Stimulated activated CD8-positive, alpha-beta memory T cell treated with anti-CD3 and anti-CD28 coated beads, Interleukin-12 subunit alpha, Interleukin-12 subunit beta, amount 100 ng/mL, for 24 hours (primary cell): ENCODE results near the gene AQP12A.
"Not testable (repeated sequence)": the region's sequence is repeated elsewhere in the genome, so short reads cannot be mapped to it uniquely, and the experiment has no call there.

Experiments used
- DNase-seq: peaks from one replicate; pipeline ENCODE4 v3.0.0-alpha.2; 2020; ENCODE audit errors: extremely low read depth

The AQP12A gene

DNA sequence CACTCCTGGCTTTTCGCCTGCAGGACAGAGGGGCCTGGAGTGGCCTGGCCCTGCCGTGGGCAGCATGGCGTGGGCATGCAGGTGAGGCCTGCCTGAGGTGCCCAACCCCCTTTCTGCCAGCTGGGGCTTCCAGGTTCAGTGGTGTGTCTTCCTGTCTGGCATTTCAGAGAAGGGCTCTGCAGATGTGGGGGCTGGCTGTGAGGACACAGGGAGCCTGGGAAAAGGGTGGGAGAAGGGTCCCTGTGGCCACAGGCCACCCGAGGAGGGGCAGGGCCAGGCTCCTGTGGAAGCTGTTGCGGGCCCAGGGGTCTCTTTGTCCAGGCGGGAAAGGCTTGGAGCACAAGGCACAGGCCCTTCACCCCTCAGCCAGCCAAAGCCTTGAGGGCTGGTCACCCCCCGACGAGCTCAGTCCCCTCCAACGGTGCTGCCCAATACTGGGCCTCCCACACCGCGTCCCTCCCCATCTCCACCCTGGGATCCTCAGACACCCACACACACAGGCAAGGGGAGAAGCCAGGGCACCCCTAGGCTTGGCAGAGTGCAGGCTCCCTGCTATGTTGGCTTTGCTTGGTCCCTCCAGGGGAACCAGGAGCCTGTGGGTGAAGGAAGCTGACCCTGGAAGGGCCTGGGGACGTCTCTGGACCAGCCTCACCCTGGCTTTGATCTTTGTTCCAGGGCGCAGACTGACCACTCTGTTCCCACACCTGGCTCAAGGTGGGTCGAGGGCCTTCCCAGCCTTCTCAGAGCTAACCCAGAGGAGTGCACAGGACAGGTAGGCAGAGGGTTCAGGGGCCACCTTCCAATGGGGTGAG lies 3.7 kb upstream of the AQP12A start:
- DNase-seq = no peak

DNA sequence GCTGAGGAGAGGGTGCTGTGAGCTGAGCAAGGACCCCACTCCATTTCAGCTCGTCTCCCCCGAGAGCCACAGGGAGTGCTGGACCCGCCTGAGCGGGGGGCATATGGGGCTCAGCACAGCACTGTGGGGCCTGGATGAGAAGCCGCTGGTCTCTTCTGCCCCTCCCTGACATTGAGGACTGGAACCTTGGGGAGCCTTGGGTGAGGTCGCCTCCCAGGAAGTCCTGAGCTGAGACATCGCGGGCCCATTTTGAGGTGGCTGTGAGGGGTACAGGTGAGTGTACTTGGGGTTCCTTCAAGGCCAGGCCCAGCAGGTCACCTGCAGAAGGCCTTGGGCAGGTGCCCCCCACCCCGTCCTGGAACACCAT lies 3.1 kb upstream of the AQP12A start:
- no peak for DNase-seq

DNA sequence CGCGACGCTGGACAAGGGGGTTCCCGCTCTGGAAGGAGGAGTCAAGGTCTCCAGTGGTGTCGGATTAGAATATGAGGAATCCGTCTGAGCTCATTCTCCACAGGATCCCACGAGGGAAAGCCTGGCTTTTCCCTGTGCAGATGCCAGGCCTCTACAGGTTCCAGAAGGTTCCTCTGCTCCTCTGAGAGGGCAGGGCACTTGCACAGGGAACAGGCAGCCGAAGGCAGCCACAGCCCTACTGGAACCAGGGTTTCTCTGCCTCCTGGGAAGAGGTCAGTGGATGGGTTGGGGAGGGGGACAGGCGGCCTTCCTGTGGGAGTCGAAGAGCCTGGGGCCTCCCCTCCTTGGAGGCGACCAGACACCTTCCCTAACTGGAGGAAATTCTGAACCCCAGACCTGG lies 1.7 kb upstream of the AQP12A start:
- DNase-seq = no peak

DNA sequence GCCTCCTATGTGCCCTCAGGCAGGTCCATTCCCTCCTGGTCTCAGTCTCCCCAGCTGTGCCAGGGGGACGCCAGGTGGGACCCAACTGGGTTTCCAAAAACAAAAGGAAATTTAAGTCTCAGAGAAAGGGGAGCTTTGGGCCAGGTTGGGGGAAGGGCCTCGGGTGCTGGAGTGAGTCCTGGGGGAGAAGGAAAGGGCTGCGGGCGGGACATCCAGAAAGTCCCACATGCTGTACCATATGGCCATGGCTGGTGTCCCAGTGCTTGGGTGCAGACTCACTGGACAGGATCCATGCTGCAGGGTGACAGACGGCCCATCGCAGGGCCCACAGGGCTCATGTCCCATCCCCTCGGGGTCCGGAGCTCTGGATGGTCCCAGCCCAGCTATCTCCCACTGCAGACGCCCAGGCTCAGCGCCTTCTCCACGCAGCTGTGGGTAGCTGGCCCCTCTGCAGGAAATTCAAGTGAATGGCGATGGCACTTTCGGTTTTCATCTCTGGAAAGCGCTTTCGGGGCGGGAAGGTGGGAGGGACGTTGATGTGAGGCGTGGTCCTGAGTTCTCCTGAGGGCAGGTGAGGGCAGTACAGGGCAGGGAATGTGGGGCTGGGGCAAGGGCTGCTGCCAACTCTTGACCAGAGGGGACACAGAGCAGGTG lies 1.1 kb upstream of the AQP12A start:
- not testable (repeated sequence) for DNase-seq

DNA sequence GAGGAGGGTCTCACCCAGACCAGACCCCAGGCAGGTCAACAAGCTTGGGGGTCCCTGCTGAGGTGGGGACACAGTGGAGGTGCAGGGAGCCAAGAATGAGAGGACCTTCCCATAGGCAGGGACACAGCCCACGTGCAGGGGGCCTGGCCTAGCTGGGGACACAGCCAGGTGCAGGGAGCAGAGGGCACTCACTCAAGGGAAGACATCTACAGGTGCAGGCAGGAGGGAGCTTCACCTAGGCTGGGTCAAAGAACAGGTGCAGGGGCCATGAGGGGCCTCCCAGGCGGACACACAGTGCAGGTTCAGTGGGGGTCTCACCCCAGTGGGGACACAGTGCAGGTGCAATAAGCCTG lies 615 bp upstream of the AQP12A start:
- DNase-seq = not testable (repeated sequence)

DNA sequence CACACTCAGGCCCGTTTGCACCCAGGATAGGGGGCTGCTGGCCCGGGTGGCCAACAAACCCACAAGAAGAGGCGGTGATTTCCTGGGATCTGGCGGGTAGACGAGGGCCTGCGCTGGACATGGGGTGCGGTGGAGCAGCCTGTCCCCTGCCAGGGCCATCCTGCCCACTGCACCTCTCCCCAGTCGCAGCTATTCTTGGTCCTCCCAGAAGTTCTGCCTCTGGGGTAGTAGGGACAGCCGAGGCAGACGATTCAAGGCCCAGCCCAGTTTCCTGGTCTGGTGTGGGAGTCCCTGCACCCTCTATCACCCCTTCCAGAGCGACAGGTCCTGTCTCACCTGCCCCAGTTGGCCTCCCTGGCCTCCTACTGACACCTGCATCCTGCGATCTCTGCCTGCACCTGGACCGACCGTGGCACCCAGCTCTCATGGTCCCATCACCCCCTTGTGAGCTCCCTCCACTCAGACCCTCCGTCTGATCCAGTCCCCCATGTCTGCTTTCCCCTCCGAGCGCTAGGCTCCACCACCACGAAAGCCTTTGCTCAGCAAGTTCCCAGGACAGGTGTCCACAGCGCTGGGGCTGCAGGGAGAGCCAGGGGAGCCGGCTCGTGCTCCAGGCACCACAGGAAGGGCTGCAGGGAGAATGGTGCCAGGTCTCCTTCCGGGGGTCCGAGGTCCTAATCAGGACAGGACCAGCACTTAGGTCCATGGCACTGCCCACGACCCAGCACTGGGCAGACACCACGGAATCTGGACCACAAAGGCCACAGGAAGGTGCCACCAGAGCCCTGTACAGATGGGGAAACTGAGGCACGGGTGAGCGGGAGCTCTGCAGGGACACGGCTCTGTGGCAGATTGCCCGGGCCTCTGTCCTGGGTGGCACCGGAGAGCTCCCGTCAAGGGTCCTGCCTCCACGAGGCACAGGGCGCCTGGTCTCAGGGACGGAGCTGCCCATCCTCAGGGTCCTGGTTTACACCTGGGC lies 1.2 kb downstream of the AQP12A start:
- DNase-seq = not testable (repeated sequence)

DNA sequence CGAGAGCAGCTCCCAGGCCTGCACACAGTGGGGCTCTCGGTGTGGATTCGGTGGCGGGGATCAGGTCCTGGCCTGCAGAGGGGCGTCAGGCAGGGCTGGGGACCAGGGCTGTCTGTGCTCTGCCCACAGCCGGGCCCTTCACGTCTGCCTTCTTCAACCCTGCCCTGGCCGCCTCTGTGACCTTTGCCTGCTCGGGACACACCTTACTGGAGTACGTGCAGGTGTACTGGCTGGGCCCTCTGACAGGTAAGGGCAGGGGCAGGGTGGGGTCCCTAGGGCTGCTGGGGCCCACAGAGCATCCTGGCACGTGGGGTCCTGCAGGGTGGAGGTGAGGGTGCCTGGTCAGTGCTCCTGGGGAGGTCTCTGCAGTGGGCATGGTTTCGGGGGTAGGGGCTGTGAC lies 2.6 kb downstream of the AQP12A start:
- not testable (repeated sequence) for DNase-seq

DNA sequence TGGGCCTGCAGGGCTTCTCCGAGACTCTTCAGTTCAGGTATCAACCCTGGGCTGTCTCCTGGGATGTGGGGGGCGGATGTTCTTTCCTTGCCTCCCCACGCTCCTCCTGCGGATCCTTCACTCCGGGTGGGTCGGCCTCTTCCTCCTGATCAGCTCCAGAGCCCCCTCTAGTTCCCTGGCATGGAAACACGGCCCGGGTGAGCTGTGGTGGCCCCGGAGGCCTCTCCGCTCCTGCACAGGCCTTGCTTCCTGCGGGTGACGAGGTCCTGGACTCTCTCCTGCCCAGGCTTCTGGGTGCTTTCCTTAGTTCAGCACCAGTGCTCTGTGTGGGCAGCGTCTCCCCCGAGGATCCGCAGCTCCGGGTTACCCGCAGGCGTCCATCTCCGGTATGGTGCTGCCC lies 3.9 kb downstream of the AQP12A start:
- DNase-seq = not testable (repeated sequence)

DNA sequence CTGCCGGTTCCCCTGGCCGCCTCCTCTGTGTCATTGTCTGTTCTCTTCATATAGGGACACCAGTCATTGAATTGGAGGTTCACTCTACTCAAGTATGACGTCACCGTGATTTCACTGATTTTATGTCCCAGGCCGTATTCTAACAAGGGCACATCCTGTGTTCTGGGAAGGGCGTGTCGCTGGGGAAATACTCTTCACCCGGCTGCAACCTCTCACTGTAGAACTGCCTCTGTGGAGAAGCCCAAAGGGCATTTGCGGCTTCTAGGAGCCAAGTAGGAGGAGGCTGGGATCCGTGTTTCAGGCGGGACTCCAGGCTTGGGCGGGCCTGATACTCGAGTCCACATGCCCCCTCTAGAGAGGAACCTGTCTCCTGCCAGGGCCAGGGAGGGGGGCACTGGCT lies 4.8 kb downstream of the AQP12A start:
- DNase-seq = not testable (repeated sequence)

DNA sequence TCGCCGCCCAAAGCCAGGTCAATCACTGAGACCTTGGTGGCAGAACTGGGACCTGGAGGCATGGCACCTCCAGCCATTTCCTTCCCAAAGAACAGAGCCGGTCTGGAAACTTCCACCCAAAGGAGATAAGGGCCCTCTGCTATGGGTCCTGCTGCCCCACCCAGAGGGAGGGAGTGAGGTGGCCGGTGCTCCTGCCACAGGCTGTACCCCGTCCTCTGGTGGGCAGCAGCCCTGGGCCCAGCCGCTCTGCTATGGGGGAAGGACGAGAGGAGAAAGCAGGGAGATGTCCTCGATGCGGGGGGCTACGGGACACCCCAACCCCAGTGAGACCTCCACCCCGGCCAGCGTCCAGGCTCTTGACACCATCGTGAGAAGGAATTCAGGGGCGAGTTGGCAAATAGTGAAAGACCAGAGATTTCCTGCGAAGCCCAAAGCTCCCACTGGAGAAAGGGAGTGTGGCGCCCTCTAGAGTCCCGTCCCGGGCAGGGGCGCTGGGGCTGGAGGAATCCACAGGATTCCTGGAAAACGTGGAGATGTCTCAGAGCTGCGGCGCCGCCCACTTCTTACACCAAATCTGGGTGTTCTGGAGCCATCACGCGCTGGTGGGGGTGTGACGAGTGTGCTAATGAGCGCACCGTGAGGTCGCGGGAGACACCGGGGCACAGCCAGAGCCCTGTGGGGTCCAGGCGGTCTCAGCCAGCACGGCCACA lies 7.3 kb downstream of the AQP12A start:
- DNase-seq = not testable (repeated sequence)

DNA sequence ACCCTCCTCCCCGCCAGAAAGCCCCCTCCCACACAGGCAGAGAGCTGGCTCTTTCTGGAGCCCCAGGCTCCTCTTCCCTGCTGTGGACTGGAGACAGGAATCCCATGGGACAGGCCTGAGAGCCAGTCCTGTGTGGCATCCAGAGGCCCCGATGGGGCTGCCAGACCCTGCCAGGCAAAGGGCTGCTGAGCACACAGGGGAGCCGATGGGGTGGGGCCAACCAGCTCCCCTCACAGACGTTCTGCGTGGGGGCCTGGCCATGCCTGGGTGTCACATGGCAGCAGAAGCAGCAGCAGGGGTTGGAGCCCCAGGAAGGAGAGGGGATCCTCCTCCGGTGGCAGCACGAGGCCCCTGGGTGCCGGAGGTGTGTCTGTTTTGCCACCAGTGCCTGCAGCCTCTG lies 8.2 kb downstream of the AQP12A start:
- DNase-seq = not testable (repeated sequence)

DNA sequence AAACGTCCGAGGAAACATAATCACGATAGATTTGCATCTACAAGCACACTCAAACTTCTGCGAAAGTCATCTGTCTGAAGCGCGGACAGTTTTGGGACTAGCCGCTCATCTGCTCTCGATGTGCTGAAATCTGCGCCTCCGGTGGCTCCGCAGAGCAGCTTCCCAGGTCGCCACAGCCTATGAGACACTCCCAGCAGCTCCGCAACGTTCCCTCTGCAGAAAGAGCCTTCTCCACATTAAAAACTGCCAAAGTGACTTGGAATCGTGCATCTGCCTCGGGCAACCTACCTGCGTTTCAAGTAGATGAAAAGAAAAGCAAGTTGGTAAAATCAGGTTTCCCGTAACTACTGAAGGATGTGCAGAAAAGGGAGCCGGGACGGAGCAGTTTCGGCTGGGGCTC lies 8.9 kb downstream of the AQP12A start:
- not testable (repeated sequence) for DNase-seq

DNA sequence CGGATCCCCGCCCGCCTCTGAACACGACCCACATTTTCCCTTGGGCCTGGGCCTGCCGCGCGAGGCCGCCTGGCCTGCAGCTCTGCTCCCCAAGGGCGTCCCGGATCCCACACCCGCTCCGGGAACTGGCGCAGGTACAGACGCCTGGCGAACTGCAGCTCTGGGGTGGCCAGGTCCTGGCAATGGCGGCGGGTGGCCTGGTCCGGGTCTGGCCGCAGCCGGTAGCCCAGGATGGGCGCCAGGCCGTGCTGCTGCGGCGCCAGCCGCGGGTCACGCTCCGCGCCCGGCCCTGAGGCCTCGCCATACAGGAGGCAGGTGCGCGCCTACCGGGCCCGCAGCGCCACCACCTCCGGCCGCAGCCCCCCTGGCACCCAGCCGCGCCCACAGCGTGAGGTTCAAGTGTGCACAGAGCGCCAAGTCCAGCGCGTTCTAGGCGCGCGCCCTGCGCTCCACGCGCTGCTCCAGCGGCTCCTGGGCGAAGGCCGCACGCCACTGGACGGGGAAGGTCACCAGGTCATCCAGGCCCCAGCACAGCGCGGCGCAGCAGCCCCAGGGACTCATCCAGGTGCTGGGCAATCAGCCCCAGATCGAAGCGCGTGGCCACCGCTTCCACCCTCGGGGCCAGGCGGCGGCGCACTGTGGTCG lies 9.5 kb downstream of the AQP12A start:
- no peak for DNase-seq

DNA sequence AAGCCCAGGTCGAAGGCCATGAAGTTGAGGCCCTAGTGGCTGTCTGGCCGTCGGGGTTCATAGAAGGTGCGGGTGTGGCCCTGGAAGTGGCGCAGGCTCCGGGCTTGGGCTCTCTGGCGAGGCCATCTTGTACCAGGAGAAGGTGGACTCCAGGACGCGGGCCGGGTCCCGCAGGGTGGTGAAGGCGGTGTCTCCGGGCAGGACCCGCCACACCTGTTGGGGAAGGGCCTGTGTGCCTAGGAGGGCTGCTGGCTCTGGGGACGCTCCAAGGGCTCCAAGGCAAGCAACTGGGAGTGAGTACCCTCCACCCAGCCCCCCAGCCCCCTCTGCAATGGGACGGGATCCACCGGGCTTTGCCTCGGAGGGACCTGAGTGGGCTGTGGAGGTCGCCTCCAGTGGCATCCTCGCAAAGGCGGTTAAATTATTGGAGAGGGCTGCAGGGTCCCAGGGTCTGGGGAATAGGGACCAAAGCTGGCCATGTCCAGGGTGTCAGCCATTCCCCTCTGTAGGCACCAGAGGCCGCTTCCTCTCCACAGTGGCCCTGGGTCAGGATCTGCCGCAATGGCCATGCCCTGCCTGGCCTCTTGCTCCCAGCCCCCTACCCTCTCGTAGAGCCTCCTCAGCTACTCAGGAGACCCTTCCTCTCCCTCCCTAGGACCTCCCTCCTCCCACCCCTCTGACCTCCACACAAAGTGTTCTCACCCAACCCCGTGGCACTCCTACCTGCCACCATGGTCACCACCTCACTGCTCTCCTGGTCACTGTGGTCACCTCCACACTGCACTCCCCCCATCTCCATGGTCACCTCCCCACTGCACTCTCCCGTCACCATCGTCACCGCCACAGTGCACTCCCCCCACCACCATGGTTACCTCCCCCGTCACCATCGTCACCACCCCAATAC lies 10.3 kb downstream of the AQP12A start:
- DNase-seq = no peak

DNA sequence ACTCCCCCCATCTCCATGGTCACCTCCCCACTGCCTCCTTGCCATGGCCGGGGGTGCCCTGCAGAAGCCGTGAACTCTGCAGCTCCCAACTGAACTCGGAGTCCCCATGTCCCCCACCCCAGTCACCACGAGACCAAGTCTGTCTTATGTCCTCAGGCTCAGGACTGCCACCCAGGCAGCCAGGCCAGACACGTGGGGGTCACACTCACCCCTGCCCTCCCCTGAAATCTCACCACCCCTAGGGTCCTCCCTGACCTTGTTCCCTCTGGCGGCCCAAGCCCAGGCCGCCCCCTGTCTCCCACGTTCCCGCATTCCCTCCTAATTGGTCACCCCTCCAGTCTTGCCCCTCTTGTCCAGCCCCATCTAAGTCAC lies 11.0 kb downstream of the AQP12A start:
- no peak for DNase-seq

DNA sequence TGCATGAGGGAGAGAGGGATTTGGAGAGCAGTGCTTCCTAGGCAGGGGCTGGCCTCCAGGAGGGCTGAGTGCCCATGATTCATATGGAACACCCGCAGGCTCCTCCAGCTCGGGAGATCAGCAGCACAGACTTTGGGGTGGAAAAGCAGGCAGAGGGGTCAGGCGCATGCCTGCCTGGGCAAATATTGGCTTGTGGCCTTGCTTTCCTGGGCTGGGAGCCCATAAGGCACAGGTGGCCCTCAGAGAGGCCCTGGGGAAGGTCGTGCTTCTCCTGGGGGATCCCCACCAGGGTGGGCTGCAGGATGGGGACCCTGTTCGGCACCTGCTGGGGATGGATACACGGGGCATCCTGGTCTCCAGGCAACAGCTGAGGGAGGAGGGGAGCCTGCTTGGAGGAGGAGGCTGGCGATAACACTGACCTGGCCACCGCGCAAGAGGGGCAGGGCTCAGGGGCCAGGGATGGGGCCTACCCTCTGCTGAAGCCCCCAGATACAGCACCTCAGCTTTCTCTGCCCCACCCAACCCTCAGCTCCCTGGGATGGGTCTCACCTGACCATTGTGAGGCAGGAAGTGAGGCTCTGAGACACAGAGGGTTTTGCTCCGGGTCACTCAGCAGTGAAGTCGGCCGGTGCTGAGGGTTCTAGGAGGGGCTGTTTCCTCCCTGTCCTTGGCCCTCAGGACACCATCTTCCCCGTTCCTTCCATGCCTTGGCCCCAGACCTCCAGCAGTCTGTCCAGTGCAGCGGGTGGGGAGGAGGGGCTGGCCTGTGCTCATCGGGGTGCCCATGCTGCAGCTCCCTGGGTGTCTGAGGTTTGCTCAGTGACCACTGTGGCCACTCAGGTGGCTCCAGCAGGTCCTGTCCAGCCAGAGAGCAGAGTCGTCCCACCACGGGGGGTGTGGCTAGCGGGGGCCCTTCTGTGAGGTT lies 12.0 kb downstream of the AQP12A start:
- DNase-seq = no peak

DNA sequence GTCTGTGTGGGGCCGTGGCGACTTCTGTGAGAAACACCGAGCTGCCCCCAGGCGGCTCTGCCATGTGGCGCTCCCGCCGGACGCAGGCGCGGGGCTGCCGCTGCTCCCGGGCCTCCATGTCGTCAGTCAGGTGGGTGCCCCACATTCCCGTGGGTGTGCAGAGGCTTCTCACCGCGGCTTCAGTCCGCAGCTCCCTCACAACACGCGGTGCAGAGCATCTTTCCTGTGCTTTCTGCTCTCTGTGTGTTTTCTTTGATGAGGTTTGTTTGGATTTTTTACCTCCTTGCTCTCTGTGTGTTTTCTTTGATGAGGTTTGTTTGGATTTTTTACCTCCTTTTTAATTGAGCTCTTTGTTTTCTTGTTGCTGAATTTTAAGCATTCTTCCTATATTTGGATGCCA lies 13.0 kb downstream of the AQP12A start:
- DNase-seq = no peak

DNA sequence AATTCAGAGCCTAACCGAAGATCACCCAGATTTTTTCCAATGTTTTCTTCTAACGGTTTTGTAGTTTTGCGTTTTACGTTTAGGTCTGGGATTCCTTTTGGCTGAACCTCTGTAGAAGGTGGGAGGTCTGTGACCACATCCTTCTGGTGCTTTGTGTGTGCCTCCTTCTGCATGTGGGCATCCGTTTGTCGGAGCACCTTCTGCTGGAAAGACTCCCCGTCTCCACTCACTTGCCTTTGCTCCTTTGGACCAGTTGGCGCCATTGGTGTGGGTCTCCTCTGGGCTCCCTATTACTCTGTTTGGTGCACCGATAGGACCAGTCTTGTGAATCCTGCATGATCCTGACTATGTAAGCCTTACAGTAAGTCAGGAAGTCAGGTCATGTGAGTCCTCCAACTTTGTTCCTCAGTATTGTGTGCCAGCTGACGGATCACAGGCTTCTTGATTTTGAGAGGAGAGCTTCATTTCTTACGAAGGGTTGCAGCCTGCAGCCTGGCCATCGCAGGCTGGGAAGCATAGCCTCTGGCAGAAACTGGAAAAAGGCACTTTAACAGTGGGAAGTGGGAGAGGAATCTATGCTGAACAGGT lies 13.6 kb downstream of the AQP12A start:
- DNase-seq = no peak
